ENCODE measurements around the gene ZNF362. TPM values are rescaled to one million over a fixed set of nuclear protein-coding genes. Genes with fewer than 3 reads are reported as not detected.

The ZNF362 gene
- total and polyA plus RNA-seq, 2 of the 13 experiments (the other 11 are each of a cell fraction or from before 2014, with no cell fraction given) = 8.3 to 14.2 TPM

GRCh38 chr1:33257772-33258712, 1.8 kb downstream of the ZNF362 start (continued):
- TF ChIP-seq CEBPZ (IDR thresholded peaks at IDR 0.05; ENCODE audit: low read length) = no peak
- TF ChIP-seq ZNF281 (CRISPR knock-in tag; IDR thresholded peaks at IDR 0.05; ENCODE audit: borderline replicate concordance) = no peak
- TF ChIP-seq ZNF225 (CRISPR knock-in tag; IDR thresholded peaks at IDR 0.05) = no peak
- TF ChIP-seq ZNF558 (CRISPR knock-in tag; IDR thresholded peaks at IDR 0.05; ENCODE audit: borderline replicate concordance) = no peak
- no peak for TF ChIP-seq HOXA7 (CRISPR knock-in tag; IDR thresholded peaks at IDR 0.05)
- no peak for TF ChIP-seq JUN (CRISPR knock-in tag; IDR thresholded peaks at IDR 0.05)
- TF ChIP-seq ZNF737 (CRISPR knock-in tag; IDR thresholded peaks at IDR 0.05; ENCODE audit: borderline replicate concordance) = peak; percentile 41; the same call in 1 of the 2 replicates
- TF ChIP-seq ZBTB38 (CRISPR knock-in tag; IDR thresholded peaks at IDR 0.05) = no peak
- 0 out of 2 replicates have a peak, but pooled peaks have one; percentile 11 for TF ChIP-seq ZNF264 (CRISPR knock-in tag; IDR thresholded peaks at IDR 0.05)
- TF ChIP-seq RNF219 (CRISPR knock-in tag; IDR thresholded peaks at IDR 0.05) = no peak
- TF ChIP-seq ZMAT5 (CRISPR knock-in tag; IDR thresholded peaks at IDR 0.05; ENCODE audit: borderline replicate concordance, low read depth) = no peak
- TF ChIP-seq ZNF253 (CRISPR knock-in tag; IDR thresholded peaks at IDR 0.05; ENCODE audit: borderline replicate concordance) = no peak
- no peak for TF ChIP-seq KDM5B (CRISPR knock-in tag; IDR thresholded peaks at IDR 0.05; ENCODE audit: borderline replicate concordance)
- peak; percentile 69 for TF ChIP-seq PHF8 (CRISPR knock-in tag; IDR thresholded peaks at IDR 0.05)
- no peak for TF ChIP-seq STAG1 (CRISPR knock-in tag; IDR thresholded peaks at IDR 0.05)
- TF ChIP-seq RBFOX2 (IDR thresholded peaks at IDR 0.05; ENCODE audit: low read depth, low read length) = peak; percentile 54; the same call in 1 of the 2 replicates
- no peak for TF ChIP-seq ZNF790 (CRISPR knock-in tag; IDR thresholded peaks at IDR 0.05; ENCODE audit: borderline replicate concordance)
- TF ChIP-seq ZNF552 (CRISPR knock-in tag; IDR thresholded peaks at IDR 0.05; ENCODE audit: borderline replicate concordance) = peak; percentile 75; the same call in 1 of the 2 replicates
- no peak for TF ChIP-seq ZNF547 (CRISPR knock-in tag; IDR thresholded peaks at IDR 0.05)
- TF ChIP-seq ZNF274 (CRISPR knock-in tag; IDR thresholded peaks at IDR 0.05) = no peak

All from HepG2 (cell line).